ENCODE data around the gene FIBIN.
"Not testable (repeated sequence)": the region's sequence is repeated elsewhere in the genome, so short reads cannot be mapped to it uniquely, and the experiment has no call there.

Gene FIBIN

GRCh38 chr11:26993965-26994457 lies at the start of gene FIBIN:
FIBIN (plus strand) TSS chr11:26994112; CDS start chr11:26994527, 415 bp downstream.
- peak; percentile 32 for DNase-seq (ENCODE audit: low spot score)

GRCh38 chr11:26944866-26945664 lies 48.8 kb upstream of the FIBIN start:
- DNase-seq (ENCODE audit: low spot score): no peak

- no peak for DNase-seq (ENCODE audit: low spot score)
These were observed 47.6 kb upstream of the FIBIN start for GRCh38 chr11:26946257-26946716.

- DNase-seq (ENCODE audit: low spot score): peak; percentile 86
These were observed 46.5 kb upstream of the FIBIN start for GRCh38 chr11:26947379-26947844.

DNA sequence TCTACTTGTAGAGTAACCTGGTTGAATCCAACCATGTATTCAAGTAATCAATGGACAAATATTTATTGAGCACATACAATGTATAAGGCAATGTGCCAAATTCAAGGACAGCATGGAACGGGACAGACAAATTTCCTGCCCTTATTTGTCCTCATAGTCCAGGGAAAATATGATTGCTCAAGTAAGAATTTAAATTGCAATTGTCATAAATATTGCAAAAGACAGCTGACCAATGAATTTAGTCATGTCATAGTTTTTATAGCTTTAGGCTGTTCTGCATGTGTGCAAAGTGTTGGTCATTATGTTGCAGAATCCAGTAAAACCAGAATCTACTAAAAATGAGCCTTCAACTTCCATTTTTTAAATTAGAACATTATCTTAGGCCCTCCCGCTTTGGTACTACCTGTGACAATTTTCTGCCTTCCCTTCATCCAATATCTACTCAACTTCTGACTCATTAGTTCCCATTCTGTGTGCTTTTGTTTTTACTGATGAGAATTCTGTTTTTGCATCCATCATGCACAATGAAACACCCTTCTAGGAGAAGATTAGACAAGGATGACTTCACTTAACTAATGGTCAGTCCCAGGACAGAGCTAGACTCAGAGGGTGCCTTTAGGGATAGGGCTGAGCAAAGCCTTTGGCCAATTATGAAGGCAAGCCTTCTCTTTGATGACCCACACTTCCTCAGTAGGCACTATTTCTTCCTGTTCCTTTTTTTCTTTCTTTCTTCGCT lies 45.8 kb upstream of the FIBIN start:
- no peak for DNase-seq (ENCODE audit: low spot score)

DNA sequence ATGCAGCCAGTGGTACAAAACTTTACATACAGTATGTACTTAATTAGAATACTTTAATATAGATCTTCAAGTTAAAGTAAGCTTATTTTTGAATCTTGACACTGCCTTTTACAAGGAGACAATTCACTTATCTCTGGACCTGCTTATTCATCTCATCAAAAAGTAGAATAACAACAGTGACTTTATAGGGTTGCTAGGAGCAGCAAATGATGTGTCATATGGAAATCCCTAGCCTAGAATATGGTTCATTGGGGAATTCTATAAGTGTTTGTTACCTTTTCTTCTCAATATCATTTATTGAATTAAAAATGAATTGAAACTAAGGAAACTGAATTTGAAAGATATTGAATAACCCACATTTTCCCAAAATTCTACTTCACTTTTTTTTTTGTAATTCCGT lies 45.0 kb upstream of the FIBIN start:
- DNase-seq (ENCODE audit: low spot score): no peak

DNA sequence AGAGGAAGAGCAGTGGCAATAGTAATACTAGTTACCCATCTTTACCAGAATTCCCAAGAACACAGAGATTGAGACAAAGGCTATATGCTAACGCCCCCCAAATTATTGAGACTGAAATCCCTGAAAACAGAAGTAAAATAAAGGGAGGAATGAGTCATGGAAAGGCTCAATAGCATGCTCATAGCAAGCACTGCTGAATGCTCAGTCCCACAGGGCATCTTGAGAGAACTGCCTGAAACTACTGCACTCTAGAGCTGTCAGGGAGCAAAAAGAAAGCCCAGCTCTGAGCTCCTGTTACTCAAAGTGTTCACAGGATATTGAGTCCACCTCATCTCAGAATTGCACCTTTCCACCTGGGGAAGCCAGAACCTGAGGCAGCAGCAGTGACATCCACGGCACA lies 44.1 kb upstream of the FIBIN start:
- no peak for DNase-seq (ENCODE audit: low spot score)

GRCh38 chr11:26950260-26950719 lies 43.6 kb upstream of the FIBIN start:
- DNase-seq (ENCODE audit: low spot score): peak; percentile 73

DNA sequence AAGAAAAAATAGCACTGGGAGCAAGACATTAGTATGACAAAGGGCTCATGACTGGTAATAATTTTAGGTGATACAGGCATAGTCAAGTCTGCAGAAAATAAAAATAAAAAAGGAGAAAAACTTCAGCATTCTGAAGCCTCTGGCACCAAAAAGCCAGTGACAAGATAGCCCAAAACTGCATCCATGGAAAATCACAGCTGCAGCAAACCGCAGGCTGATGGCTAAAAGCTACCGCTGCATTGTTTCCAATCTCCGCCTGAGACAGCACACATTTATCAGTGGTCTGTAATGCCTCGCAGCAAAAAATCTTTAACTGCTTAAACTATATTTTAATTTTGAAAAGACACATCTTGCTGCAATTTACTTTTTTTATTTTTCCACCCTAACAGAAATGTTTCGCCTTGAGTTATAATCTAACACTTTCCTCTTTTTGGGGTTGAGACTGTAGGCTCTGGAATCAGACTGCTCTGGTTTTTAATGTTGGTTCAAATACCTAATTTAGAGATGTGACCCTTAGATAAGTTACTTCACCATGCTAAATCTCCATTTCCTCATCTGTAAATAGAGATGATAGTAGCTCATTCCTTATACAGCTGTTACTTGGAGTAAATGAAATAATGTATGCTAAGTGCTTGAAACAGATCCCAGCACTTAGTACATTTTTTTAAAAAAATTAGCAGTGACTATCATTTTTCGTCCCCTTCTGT lies 42.0 kb upstream of the FIBIN start:
- DNase-seq (ENCODE audit: low spot score): no peak

GRCh38 chr11:26953770-26954392 lies 40.0 kb upstream of the FIBIN start:
- DNase-seq (ENCODE audit: low spot score): no peak

- DNase-seq (ENCODE audit: low spot score): no peak
These were observed 35.8 kb upstream of the FIBIN start for GRCh38 chr11:26958005-26958701.

GRCh38 chr11:26958702-26959049 lies 35.2 kb upstream of the FIBIN start:
- no peak for DNase-seq (ENCODE audit: low spot score)

DNA sequence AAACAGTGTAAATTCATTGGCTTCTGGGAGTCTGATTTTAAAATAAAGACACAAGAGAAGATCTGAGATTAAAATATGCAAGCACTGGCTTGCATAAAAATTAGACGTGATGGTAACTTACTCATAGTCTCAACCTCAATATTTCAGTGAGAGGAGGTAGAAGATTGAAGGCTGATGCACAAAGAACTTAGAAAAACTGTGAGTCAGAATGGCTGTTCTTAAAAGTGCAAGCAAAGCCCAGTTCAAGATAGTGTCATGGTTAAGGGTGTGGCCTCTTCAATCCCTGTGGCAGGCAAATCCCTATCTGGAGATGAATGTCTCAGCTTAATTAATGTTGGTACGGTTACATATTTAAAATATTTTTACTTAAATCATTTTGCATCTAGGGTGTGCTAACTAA lies 33.6 kb upstream of the FIBIN start:
- DNase-seq (ENCODE audit: low spot score): peak; percentile 37

DNA sequence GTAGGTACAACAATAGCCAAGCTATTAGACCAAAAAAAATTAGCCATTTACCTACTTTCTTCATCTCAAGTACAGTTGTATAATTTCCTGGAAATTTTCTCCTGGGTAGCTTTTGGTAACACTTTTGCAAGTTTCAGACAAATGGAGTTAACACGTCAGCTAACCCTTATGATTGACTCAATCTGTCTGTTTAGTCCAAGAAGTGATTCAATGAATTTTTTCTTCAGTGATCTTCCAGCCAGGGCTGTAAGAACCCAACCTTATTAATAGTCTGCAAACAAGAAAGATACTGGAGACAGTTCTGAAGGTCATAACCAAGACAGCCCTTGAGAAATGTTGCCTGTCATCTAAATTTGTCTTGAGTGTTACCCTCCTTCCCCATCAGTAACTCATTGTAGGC lies 30.1 kb upstream of the FIBIN start:
- no peak for DNase-seq (ENCODE audit: low spot score)

DNA sequence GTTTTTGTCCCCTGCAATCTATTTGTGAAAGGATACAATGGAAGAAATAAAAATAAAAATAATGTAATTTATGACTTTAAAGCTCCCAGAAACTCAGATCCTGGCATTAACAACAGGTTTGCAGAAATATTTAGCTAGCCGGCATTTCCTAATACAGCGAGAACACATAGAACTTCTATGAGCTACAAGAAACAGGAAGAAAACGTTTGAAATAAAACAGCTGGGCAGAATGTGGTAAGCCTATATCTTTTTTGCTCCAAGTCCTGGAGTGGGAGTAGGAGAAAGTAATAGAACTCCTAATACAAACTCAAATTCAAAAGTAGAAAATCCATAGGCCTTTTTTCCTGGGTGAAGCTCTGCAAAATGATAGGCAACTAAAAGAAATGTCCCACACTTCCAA lies 29.6 kb upstream of the FIBIN start:
- DNase-seq (ENCODE audit: low spot score): no peak

DNA sequence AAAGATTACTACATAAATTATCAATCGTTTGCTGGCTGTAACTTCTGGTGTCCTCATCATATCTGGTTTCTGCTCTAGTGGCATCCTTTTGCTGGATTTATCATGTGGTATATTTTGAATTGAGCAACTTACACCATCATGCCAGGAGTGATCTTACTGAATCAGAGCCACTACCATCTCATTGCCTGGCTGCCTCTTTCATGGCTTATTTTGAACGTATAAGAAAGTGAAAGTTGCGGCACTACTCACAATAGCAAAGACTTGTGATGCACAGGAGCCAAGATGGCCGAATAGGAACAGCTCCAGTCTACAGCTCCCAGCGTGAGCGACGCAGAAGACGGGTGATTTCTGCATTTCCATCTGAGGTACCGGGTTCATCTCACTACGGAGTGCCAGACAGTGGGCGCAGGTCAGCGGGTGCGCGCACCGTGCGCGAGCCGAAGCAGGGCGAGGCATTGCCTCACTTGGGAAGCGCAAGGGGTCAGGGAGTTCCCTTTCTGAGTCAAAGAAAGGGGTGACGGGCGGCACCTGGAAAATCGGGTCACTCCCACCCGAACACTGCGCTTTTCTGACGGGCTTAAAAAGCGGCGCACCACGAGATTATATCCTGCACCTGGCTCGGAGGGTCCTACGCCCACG lies 28.9 kb upstream of the FIBIN start:
- not testable (repeated sequence) for DNase-seq (ENCODE audit: low spot score)

GRCh38 chr11:26971961-26972360 lies 22.0 kb upstream of the FIBIN start:
- DNase-seq (ENCODE audit: low spot score): no peak

- peak; percentile 47 for DNase-seq (ENCODE audit: low spot score)
These were observed 19.7 kb upstream of the FIBIN start for GRCh38 chr11:26974069-26974783.

GRCh38 chr11:26974996-26975395 lies 18.9 kb upstream of the FIBIN start:
- no peak for DNase-seq (ENCODE audit: low spot score)

DNA sequence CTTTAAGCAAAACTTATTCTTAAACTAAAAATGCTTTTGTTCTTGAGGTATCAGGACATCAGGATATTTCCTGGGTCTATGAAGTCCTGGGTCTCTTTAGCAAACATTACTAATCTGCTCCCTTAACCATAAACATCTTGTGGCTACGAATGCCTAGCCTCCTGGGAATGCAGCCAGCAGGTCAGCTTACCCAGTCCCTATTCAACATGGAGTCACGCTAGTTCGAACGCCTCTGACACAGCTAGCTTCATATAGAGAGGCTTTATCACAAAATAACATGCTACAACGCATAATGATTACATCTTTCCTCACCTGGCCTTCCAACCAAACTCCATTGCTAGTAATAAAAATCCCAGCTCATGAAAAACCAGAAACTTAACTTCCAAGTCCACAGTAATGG lies 17.5 kb upstream of the FIBIN start:
- peak; percentile 26 for DNase-seq (ENCODE audit: low spot score)

All from AG08396 (cell line).